IMR-90 (cell line): ENCODE data around the gene SURF1.
"Not testable (repeated sequence)": the region's sequence is repeated elsewhere in the genome, so short reads cannot be mapped to it uniquely, and the experiment has no call there.

Experiments
- BHLHE40 ChIP-seq: fragments of 150-350 bp; IDR thresholded peaks from 2 replicates; pipeline ENCODE4 v1.6.1; 2016; ENCODE audit warnings: mild to moderate bottlenecking, low read depth, low read length
- CEBPB ChIP-seq: IDR thresholded peaks from 2 replicates; pipeline ENCODE4 v1.6.1; 2012; ENCODE audit warnings: low read depth, low read length, improper control_type of control experiment
- CHD1 ChIP-seq: IDR thresholded peaks from 2 replicates; pipeline ENCODE4 v1.6.1; 2012; ENCODE audit warnings: low read depth, low read length, improper control_type of control experiment
- MAFK ChIP-seq: IDR thresholded peaks from 2 replicates; pipeline ENCODE4 v1.6.1; 2012; ENCODE audit warnings: low read depth, low read length, improper control_type of control experiment
- MAZ ChIP-seq: IDR thresholded peaks from 2 replicates; pipeline ENCODE4 v1.6.1; 2012; ENCODE audit warnings: low read depth, mild to moderate bottlenecking, low read length, improper control_type of control experiment, moderate library complexity, borderline replicate concordance
- MXI1 ChIP-seq: IDR thresholded peaks from 2 replicates; pipeline ENCODE4 v1.6.1; 2012; ENCODE audit warnings: low read depth, mild to moderate bottlenecking, low read length, moderate library complexity, borderline replicate concordance
- NFE2L2 ChIP-seq: fragments of 150-350 bp; IDR thresholded peaks from 2 replicates; pipeline ENCODE4 v1.6.1; 2016; ENCODE audit warnings: low read depth, mild to moderate bottlenecking, low read length
- POLR2A ChIP-seq: IDR thresholded peaks from 2 replicates; pipeline ENCODE4 v1.6.1; 2012; ENCODE audit warnings: mild to moderate bottlenecking, low read depth, low read length
- RAD21 ChIP-seq: IDR thresholded peaks from 2 replicates; pipeline ENCODE4 v1.6.1; 2012; ENCODE audit warnings: low read length, improper control_type of control experiment
- RCOR1 ChIP-seq: IDR thresholded peaks from 2 replicates; pipeline ENCODE4 v1.6.1; 2012; ENCODE audit warnings: mild to moderate bottlenecking, low read length, improper control_type of control experiment; ENCODE audit not compliant: insufficient replicate concordance
- RFX5 ChIP-seq: IDR thresholded peaks from 2 replicates; pipeline ENCODE4 v1.8.0; 2012; ENCODE audit warnings: low read depth, mild to moderate bottlenecking, low read length, moderate library complexity
- SMC3 ChIP-seq: fragments of 150-350 bp; IDR thresholded peaks from 2 replicates; pipeline ENCODE4 v1.6.1; 2016; ENCODE audit warnings: low read depth, mild to moderate bottlenecking, antibody characterized with exemption, low read length, moderate library complexity
- TF ChIP-seq, protein P1 (sequence below): conservative IDR thresholded peaks from 2 replicates; pipeline ENCODE4 v1.5.1; 2012; ENCODE audit warnings: mild to moderate bottlenecking, low read depth, low read length, improper control_type of control experiment
- TF ChIP-seq, protein P2 (sequence below): fragments of 150-350 bp; IDR thresholded peaks from 2 replicates; pipeline ENCODE4 v1.6.1; 2017; ENCODE audit warnings: mild to moderate bottlenecking, antibody characterized with exemption, low read length, low read depth

DNA sequence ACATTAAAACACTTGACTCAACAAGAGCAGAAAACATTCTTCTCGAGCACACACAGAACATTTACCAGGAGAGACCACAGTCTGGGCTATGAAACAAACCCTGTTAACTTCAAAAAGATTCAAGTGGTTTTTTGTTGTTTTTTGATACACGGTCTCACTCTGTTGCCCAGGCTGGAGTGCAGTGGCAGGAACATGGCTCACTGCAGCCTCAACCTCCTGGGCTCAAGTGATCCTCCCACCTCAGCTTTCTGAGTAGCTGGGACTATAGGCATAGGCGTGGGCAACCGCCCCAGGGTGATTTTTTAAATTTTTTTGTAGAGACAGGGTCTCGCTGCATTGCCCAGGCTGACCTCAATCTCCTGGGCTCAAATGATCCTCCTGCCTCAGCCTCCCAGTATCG, 29.3 kb downstream of the SURF1 start:
- TF ChIP-seq, protein P1, sequence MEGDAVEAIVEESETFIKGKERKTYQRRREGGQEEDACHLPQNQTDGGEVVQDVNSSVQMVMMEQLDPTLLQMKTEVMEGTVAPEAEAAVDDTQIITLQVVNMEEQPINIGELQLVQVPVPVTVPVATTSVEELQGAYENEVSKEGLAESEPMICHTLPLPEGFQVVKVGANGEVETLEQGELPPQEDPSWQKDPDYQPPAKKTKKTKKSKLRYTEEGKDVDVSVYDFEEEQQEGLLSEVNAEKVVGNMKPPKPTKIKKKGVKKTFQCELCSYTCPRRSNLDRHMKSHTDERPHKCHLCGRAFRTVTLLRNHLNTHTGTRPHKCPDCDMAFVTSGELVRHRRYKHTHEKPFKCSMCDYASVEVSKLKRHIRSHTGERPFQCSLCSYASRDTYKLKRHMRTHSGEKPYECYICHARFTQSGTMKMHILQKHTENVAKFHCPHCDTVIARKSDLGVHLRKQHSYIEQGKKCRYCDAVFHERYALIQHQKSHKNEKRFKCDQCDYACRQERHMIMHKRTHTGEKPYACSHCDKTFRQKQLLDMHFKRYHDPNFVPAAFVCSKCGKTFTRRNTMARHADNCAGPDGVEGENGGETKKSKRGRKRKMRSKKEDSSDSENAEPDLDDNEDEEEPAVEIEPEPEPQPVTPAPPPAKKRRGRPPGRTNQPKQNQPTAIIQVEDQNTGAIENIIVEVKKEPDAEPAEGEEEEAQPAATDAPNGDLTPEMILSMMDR: not testable (repeated sequence)
- not testable (repeated sequence) for TF ChIP-seq CEBPB, RAD21, NFE2L2, MAZ, RFX5, POLR2A, RCOR1, CHD1, BHLHE40, MAFK, SMC3, MXI1
- TF ChIP-seq, protein P2, sequence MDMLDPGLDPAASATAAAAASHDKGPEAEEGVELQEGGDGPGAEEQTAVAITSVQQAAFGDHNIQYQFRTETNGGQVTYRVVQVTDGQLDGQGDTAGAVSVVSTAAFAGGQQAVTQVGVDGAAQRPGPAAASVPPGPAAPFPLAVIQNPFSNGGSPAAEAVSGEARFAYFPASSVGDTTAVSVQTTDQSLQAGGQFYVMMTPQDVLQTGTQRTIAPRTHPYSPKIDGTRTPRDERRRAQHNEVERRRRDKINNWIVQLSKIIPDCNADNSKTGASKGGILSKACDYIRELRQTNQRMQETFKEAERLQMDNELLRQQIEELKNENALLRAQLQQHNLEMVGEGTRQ: not testable (repeated sequence)
